ENCODE results near the gene LIMCH1. TPM values are rescaled to one million over a fixed set of nuclear protein-coding genes. Genes with fewer than 3 reads are reported as not detected.

Gene LIMCH1
- total RNA-seq, 1 experiment from 2014 or later = 3.3 TPM

- no peaks in the 10 kb centered on the region; the same call in 1 of the 2 replicates for H3K27me3 ChIP-seq (ENCODE audit: insufficient read depth, low read length)
- H2AFZ ChIP-seq (ENCODE audit: low read length) = no peak overlapping the region
- Mint-ChIP-seq H3K27ac (no peak overlapping the region), H3K4me3 (no peak overlapping the region; a peak in 1 of 5 replicates), H3K27me3 (ENCODE audit: low read depth) (peaks cover 12% of the 10 kb centered on the region), H3K9me3 (no peaks in the 10 kb centered on the region), H3K36me3 (ENCODE audit: insufficient read depth in 1 of 3, low read depth in 3 of 3) (no peaks in the 10 kb centered on the region), H3K4me1 (peaks cover 47 to 51% of the 10 kb centered on the region in 2 experiments)
- H4K8ac ChIP-seq (replicated peaks; ENCODE audit: insufficient read length, low read depth, low read length) = no peak overlapping the region
- H3K79me2 ChIP-seq (ENCODE audit: insufficient read depth, low read length) = no peaks in the 10 kb centered on the region
- H3K4me1 ChIP-seq (ENCODE audit: insufficient read depth, low read length) = peaks cover 10% of the 10 kb centered on the region; the same call in 1 of the 2 replicates
- H2BK15ac ChIP-seq (ENCODE audit: low read depth, low read length) = no peak overlapping the region
- no peak overlapping the region for H3K4ac ChIP-seq (ENCODE audit: low read depth, low read length)
- H3K23ac ChIP-seq (ENCODE audit: insufficient read length, low read depth, low read length) = no peak overlapping the region
- no peak overlapping the region for H2AK5ac ChIP-seq (ENCODE audit: insufficient read length, low read length)
- H4K5ac ChIP-seq (ENCODE audit: insufficient read length, low read depth, low read length) = no peak overlapping the region
- no peak overlapping the region for H4K91ac ChIP-seq (ENCODE audit: insufficient read length, low read depth, low read length)
- no peaks in the 10 kb centered on the region for H3K9me3 ChIP-seq (ENCODE audit: control insufficient read depth, low read depth, low read length)
- no peaks in the 10 kb centered on the region for H3K23me2 ChIP-seq (ENCODE audit: insufficient read length, low read depth, low read length, poor library complexity, severe bottlenecking)
- H2BK5ac ChIP-seq (ENCODE audit: insufficient read length, low read length) = no peak overlapping the region
- H3K56ac ChIP-seq (ENCODE audit: insufficient read length, low read depth, low read length) = no peak overlapping the region
- no peak overlapping the region for H2BK12ac ChIP-seq (ENCODE audit: insufficient read length, low read depth, low read length)
- H2BK120ac ChIP-seq (ENCODE audit: low read depth, low read length, poor library complexity, severe bottlenecking) = no peak overlapping the region
- H4K20me1 ChIP-seq (ENCODE audit: control insufficient read depth, insufficient read depth, insufficient read length) = no peaks in the 10 kb centered on the region
- no peak overlapping the region for H3K9ac ChIP-seq (ENCODE audit: extremely low read depth, insufficient read length, low read length)
- H3K4me2 ChIP-seq (ENCODE audit: insufficient read depth, insufficient read length, low read length) = no peak overlapping the region
- DNase-seq = peak; percentile 78
- H3T11ph ChIP-seq (ENCODE audit: low read length) = no peak overlapping the region
- no peak overlapping the region for H3K18ac ChIP-seq (ENCODE audit: insufficient read length, low read depth, low read length)
- TF ChIP-seq CTCF (conservative IDR thresholded peaks at IDR 0.05) = peak; percentile 46
- no peaks in the 10 kb centered on the region for H3K79me1 ChIP-seq (ENCODE audit: insufficient read depth, low read depth, low read length, poor library complexity, severe bottlenecking)
- no peak overlapping the region for H3K14ac ChIP-seq (ENCODE audit: insufficient read depth, low read length)
- WGBS (ENCODE audit: extremely low coverage, insufficient read length, low lambda C conversion rate) = no CpG with 5 or more reads among the region's 16 CpGs
- no peak overlapping the region for H3K27ac ChIP-seq (ENCODE audit: insufficient read length, low read depth, low read length)
- H2BK20ac ChIP-seq (ENCODE audit: low read depth, low read length, poor library complexity, severe bottlenecking) = no peak overlapping the region
Observed at GRCh38 chr4:41619161-41619560, 81.2 kb downstream of the LIMCH1 start.
